ENCODE results near the gene CHCHD3.

Gene CHCHD3

GRCh38 chr7:133117452-133117851, 35.6 kb upstream of the CHCHD3 start:
- no peak overlapping the region for H3K27ac ChIP-seq
- no peak for TF ChIP-seq ZFX (IDR thresholded peaks at IDR 0.05; ENCODE audit: borderline replicate concordance)
- TF ChIP-seq, protein P1, sequence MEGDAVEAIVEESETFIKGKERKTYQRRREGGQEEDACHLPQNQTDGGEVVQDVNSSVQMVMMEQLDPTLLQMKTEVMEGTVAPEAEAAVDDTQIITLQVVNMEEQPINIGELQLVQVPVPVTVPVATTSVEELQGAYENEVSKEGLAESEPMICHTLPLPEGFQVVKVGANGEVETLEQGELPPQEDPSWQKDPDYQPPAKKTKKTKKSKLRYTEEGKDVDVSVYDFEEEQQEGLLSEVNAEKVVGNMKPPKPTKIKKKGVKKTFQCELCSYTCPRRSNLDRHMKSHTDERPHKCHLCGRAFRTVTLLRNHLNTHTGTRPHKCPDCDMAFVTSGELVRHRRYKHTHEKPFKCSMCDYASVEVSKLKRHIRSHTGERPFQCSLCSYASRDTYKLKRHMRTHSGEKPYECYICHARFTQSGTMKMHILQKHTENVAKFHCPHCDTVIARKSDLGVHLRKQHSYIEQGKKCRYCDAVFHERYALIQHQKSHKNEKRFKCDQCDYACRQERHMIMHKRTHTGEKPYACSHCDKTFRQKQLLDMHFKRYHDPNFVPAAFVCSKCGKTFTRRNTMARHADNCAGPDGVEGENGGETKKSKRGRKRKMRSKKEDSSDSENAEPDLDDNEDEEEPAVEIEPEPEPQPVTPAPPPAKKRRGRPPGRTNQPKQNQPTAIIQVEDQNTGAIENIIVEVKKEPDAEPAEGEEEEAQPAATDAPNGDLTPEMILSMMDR (IDR thresholded peaks at IDR 0.05) = no peak

DNA sequence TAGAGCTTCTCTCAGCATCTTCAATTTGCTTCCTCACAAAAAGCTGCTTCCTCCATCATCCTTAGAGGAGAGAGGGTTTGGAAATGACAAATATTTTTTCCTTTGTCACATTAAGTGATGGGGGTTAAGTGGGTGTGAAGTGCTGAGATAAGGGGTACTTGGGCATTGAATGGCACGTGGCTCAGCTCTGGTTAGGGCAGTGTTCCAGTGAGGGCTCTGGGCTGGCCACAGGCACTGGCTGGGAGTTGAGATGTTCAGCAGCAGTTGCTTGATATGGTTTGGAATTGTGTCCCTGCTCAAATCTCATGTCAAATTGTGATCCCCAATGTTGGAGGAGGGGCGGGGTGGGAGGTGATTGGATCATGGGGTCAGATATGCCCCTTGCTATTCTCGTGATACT, 33.7 kb upstream of the CHCHD3 start:
- no peak for TF ChIP-seq ZFX (IDR thresholded peaks at IDR 0.05; ENCODE audit: borderline replicate concordance)
- TF ChIP-seq, protein P1 (IDR thresholded peaks at IDR 0.05) = no peak
- no peak overlapping the region for H3K27ac ChIP-seq

DNA sequence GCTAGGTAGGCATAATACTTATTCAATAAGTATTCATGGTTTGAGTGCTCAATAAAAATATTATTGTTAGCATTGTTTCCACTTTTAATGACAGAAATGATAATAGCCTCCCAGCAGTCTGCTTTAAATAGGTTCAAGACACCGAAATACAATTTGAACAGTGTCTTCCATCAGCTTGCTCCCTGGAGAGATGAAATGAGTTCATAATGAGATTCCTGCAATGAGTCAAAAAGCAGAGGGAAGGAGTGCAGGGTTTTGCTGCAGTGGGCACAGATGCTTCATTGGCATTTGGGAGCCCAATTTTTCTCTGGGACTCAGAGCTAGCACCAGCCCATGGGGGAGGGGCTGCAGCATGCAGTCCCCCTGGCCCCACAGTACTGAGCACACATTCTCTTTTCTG, 32.6 kb upstream of the CHCHD3 start:
- H3K27ac ChIP-seq = no peak overlapping the region
- TF ChIP-seq, protein P1 (IDR thresholded peaks at IDR 0.05) = no peak
- no peak for TF ChIP-seq ZFX (IDR thresholded peaks at IDR 0.05; ENCODE audit: borderline replicate concordance)

GRCh38 chr7:133112976-133113375, 31.1 kb upstream of the CHCHD3 start:
- no peak for TF ChIP-seq ZFX (IDR thresholded peaks at IDR 0.05; ENCODE audit: borderline replicate concordance)
- TF ChIP-seq, protein P1 (IDR thresholded peaks at IDR 0.05) = no peak
- no peak overlapping the region for H3K27ac ChIP-seq

GRCh38 chr7:133112335-133112734, 30.4 kb upstream of the CHCHD3 start:
- H3K27ac ChIP-seq = no peak overlapping the region
- TF ChIP-seq ZFX (IDR thresholded peaks at IDR 0.05; ENCODE audit: borderline replicate concordance) = no peak
- TF ChIP-seq, protein P1 (IDR thresholded peaks at IDR 0.05) = no peak

GRCh38 chr7:133110312-133110711, 28.4 kb upstream of the CHCHD3 start:
- no peak overlapping the region for H3K27ac ChIP-seq
- TF ChIP-seq, protein P1 (IDR thresholded peaks at IDR 0.05) = no peak
- TF ChIP-seq ZFX (IDR thresholded peaks at IDR 0.05; ENCODE audit: borderline replicate concordance) = no peak

- no peak overlapping the region for H3K27ac ChIP-seq
- no peak for TF ChIP-seq ZFX (IDR thresholded peaks at IDR 0.05; ENCODE audit: borderline replicate concordance)
- TF ChIP-seq, protein P1 (IDR thresholded peaks at IDR 0.05) = no peak
Observed at GRCh38 chr7:133109816-133110215, 27.9 kb upstream of the CHCHD3 start.

All from 22Rv1 (cell line).